HG02571 (cell line): ENCODE results near the gene RCBTB2.

Experiments used
- ATAC-seq: cut with Tn5 transposase; IDR thresholded peaks from one replicate; pipeline ENCODE4 v1.9.1; 2021; ENCODE audit warnings: mild to moderate bottlenecking, moderate library complexity; ENCODE audit not compliant: unreplicated experiment

The RCBTB2 gene

GRCh38 chr13:48496271-48497161, 36.4 kb downstream of the RCBTB2 start:
- no peak for ATAC-seq

- no peak for ATAC-seq
Observed at GRCh38 chr13:48494874-48495273, 38.0 kb downstream of the RCBTB2 start.

- no peak for ATAC-seq
Observed at GRCh38 chr13:48493851-48494250, 39.0 kb downstream of the RCBTB2 start.

- ATAC-seq = no peak
Observed at GRCh38 chr13:48493066-48493765, 39.7 kb downstream of the RCBTB2 start.

- ATAC-seq = peak; percentile 76
Observed at GRCh38 chr13:48492470-48493065, 40.3 kb downstream of the RCBTB2 start.

- ATAC-seq = peak; percentile 48
Observed at GRCh38 chr13:48492096-48492440, 40.8 kb downstream of the RCBTB2 start.

- no peak for ATAC-seq
Observed at GRCh38 chr13:48491423-48492095, 41.3 kb downstream of the RCBTB2 start.

- no peak for ATAC-seq
Observed at GRCh38 chr13:48490241-48490640, 42.6 kb downstream of the RCBTB2 start.

GRCh38 chr13:48489666-48490065, 43.2 kb downstream of the RCBTB2 start:
- ATAC-seq = no peak

GRCh38 chr13:48488995-48489394, 43.9 kb downstream of the RCBTB2 start:
- no peak for ATAC-seq

GRCh38 chr13:48487968-48488367, 44.9 kb downstream of the RCBTB2 start:
- no peak for ATAC-seq

- ATAC-seq = no peak
Observed at GRCh38 chr13:48486836-48487235, 46.0 kb downstream of the RCBTB2 start.

- ATAC-seq = no peak
Observed at GRCh38 chr13:48486362-48486761, 46.5 kb downstream of the RCBTB2 start.

- ATAC-seq = no peak
Observed at GRCh38 chr13:48485432-48485831, 47.4 kb downstream of the RCBTB2 start.

GRCh38 chr13:48483575-48483974, 49.3 kb downstream of the RCBTB2 start:
- ATAC-seq = no peak

GRCh38 chr13:48478391-48478790, 54.5 kb downstream of the RCBTB2 start:
- ATAC-seq = no peak

GRCh38 chr13:48477191-48477855, 55.6 kb downstream of the RCBTB2 start:
- ATAC-seq = no peak

- ATAC-seq = no peak
Observed at GRCh38 chr13:48476686-48477085, 56.2 kb downstream of the RCBTB2 start.

- ATAC-seq = no peak
Observed at GRCh38 chr13:48476215-48476614, 56.7 kb downstream of the RCBTB2 start.

- no peak for ATAC-seq
Observed at GRCh38 chr13:48475230-48475629, 57.6 kb downstream of the RCBTB2 start.
